HL-60/S4 (cell line): ENCODE data around the gene SMG1.
"Not testable (repeated sequence)": the region's sequence is repeated elsewhere in the genome, so short reads cannot be mapped to it uniquely, and the experiment has no call there.

ENCODE experiments used
- in situ Hi-C: fragments of 300-500 bp; cut with MboI; formaldehyde crosslinking; loops from 2 replicates; pipeline ENCODE4 v1.14.3; 2022; ENCODE audit warnings: low sequenced_read_pairs

The SMG1 gene

DNA sequence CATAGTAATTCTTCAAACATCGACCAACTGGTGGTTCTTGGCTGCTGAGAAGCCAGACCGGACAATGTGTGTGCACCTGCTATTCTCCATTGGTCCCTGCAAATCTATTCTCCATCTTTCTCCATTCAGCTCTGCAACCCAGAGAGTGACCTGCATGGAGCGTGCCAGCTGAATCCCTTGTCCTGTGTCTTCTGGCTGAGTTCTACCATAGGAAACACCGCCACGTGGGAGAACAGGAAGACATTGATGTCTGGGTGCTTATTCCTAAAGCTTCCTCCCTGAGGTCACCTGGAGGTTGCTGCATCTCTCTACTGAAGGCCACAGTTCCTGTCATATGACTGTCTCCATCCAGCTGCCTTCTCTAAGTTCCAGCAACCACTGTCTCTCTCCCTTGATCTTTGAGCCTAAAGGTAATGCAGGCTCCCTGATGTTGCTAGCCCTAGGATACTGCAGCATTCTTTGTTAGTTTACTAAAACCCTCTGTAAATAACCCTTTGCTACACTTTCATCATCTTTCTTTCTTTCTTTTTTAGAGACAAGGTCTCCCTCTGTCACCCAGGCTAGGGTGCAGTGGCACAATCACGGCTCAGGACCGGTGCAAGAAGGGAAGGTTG lies 10.6 kb upstream of the SMG1 start:
- in situ Hi-C loops = no loop called here

- in situ Hi-C loops = no loop called here
These were observed 7.3 kb upstream of the SMG1 start for GRCh38 chr16:18933501-18933900.

DNA sequence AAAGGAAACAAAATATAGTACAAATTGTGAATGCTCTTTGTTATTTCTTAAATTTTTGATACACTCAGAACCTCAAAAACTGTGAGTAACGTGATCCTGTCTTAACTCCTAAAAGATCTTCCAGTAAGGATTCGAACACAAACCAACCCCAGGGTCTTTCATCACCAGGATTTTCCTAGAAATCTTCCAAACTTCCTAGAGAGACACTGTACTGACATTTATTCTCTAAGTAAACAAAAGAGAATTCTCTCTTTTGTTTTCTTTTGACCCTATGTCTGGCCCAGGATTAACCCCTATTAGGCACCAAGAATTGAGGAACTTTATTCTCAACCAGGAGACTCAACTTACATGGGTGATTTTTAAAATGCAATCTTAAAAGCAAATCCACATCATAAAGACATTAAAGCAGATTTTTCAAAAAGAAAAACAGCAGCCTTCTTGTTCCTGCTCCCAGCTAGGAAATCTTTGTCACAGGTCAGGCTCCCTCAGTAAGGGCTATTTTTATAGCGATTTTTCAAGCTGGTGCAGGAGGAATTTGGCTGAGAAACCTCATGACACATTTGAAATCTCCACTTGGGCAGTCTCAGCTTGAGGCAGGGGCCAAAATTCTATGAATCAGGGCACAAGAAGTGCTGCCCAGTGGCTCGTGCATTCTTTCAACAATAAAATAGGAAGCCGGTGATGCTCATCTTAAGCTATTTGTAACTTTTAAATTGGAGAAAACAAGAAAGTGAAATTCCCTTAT lies 6.2 kb upstream of the SMG1 start:
- in situ Hi-C loops = no loop called here

DNA sequence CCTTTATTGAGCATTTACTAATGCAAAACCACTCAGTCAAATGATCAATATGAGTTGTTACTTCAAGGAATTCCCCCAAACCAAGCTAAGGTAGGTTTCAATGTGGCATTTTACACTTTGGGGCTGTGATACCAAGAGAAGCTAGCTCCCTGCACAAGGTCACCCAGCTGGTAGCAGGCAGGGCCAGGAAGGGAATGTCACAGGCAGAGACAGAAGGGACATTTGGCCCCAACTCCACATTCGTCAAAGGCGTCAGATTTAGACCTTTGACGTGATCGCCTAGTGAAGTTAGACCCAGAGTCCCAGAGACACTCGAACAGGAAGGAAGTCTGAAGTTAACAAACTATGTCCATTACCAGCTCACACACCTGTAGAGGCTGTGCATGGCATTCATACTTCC lies 5.5 kb upstream of the SMG1 start:
- in situ Hi-C loops = no loop called here

GRCh38 chr16:18930095-18930494 lies 3.9 kb upstream of the SMG1 start:
- in situ Hi-C loops = not testable (repeated sequence)

DNA sequence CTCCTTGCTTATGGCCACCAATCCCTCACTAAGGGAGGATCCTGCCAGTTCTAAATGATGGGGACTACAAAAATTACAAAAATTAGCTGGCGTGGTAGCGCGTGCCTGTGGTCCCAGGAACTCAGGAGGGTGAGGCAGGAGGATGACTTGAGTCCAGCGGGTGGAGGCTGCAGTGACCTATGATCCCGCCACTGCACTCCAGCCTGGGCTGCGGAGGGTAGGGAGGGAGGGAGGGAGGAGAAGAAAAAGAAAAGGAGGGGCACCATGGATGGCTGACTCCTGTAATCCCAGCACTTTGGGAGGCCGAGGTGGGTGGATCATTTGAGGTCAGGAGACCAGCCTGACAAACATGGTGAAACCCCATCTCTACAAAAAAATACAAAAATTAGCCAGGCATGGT lies 1.9 kb upstream of the SMG1 start:
- in situ Hi-C loops = not testable (repeated sequence)

DNA sequence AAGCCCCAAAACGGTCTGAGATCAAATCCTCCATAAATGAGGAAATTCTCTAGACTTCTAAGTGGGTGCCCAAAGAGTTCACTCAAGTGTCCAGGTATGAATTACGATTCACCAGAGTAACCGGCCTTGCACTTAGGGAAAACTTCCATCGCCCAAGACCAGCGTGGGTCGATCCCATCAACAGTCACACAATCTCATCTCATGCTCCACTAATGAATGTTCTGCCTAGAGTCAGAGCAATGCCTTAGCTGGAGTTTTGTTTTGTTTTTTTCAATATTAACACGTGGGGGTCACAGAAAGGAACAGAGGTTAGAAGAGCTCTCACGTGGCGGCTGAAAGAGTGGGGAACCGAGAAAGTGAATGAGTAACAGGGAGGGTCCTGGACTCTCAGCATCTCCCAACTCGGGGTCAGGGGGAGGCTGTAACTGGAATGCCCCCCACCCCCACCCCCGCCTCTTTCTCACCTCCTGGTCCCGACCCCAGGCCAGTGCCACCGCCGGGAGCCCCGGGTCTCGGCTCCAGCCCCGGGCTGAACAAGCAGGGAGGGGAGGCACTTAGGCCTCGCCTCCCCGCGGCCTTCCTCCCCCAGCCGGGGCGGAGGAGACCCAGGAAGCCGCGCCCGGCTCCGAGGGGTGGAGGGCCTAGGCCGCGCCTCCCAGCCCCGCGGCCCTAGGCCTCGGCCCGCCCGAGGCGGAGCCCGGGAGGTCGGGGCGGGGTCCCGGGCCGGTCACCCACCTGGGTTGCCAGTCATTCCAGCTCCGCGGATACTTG lies 808 bp downstream of the SMG1 start:
- in situ Hi-C loops = not testable (repeated sequence)

GRCh38 chr16:18923935-18924334 lies 2.3 kb downstream of the SMG1 start:
- in situ Hi-C loops = not testable (repeated sequence)

GRCh38 chr16:18923124-18923523 lies 3.1 kb downstream of the SMG1 start:
- in situ Hi-C loops = not testable (repeated sequence)

GRCh38 chr16:18909585-18909984 lies 16.6 kb downstream of the SMG1 start:
- in situ Hi-C loops = not testable (repeated sequence)

GRCh38 chr16:18908716-18909115 lies 17.5 kb downstream of the SMG1 start:
- in situ Hi-C loops = not testable (repeated sequence)

- in situ Hi-C loops = not testable (repeated sequence)
These were observed 23.4 kb downstream of the SMG1 start for GRCh38 chr16:18902778-18903177.

- in situ Hi-C loops = not testable (repeated sequence)
These were observed 24.2 kb downstream of the SMG1 start for GRCh38 chr16:18902044-18902443.

DNA sequence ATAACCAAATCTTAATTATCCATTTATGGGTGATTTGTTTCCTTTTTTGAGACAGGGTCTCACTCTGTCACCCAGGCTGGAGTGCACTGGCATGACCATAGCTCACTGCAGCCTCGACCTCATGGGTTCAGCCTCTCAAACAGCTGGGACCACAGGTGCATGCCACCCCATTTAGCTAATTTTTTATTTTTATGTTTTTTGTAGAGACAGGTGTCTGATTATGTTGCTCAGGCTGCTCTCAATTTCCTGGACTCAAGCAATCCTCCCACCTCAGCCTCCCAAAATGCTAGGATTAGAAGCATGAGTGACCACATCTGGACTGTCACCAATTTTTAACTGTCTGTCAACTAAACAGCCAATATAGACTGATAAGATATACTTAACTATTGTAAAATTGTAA lies 25.0 kb downstream of the SMG1 start:
- in situ Hi-C loops = not testable (repeated sequence)

GRCh38 chr16:18884456-18884855 lies 41.8 kb downstream of the SMG1 start:
- in situ Hi-C loops = not testable (repeated sequence)

DNA sequence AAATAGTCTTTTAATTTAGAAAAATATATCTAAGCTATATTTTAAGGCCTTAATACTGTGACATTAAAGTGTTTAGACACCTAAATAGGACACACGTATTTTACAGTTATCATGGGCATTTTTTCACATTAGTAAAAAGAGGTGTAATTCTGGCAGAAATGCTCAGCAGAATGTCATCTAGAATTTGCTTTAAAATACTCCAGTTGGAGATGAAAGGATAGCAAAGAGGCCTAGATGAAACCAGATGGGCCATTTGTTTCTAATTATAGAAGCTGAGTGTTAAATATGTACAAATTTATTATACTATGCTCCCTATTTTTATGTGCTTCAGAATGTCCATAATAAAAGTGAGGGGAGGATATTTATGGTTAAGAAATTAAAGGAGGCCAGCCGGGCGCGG lies 48.5 kb downstream of the SMG1 start:
- in situ Hi-C loops = not testable (repeated sequence)

DNA sequence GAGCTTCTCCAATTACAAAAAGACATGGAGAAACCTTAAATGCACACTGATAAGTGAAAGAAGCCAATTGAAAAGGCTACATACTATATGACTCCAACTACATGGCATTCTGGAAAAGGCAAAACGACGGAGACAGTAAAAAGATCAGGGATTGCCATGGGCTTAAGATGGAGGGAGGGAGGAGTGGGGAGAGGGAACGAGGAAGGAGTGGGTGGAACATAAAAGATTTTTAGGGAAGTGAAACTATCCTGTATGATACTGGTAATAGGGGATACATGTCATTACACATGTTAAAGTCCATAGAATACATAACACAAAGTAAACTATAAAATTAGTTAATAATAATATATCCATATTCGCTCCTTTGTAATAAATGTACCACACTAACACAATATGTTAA lies 48.9 kb downstream of the SMG1 start:
- in situ Hi-C loops = not testable (repeated sequence)

- in situ Hi-C loops = not testable (repeated sequence)
These were observed 49.9 kb downstream of the SMG1 start for GRCh38 chr16:18876301-18876700.

- in situ Hi-C loops = not testable (repeated sequence)
These were observed 57.0 kb downstream of the SMG1 start for GRCh38 chr16:18869043-18869771.

- in situ Hi-C loops = not testable (repeated sequence)
These were observed 59.9 kb downstream of the SMG1 start for GRCh38 chr16:18866277-18866823.

- in situ Hi-C loops = not testable (repeated sequence)
These were observed 63.3 kb downstream of the SMG1 start for GRCh38 chr16:18862891-18863290.
